ENCODE measurements around the gene DNAJB6.
"Not testable (repeated sequence)": the region's sequence is repeated elsewhere in the genome, so short reads cannot be mapped to it uniquely, and the experiment has no call there.

DNAJB6 gene

GRCh38 chr7:157445246-157445955, 108.6 kb downstream of the DNAJB6 start:
- no peak for DNase-seq

- DNase-seq = no peak
These were observed 109.1 kb downstream of the DNAJB6 start for GRCh38 chr7:157445956-157446295.

DNA sequence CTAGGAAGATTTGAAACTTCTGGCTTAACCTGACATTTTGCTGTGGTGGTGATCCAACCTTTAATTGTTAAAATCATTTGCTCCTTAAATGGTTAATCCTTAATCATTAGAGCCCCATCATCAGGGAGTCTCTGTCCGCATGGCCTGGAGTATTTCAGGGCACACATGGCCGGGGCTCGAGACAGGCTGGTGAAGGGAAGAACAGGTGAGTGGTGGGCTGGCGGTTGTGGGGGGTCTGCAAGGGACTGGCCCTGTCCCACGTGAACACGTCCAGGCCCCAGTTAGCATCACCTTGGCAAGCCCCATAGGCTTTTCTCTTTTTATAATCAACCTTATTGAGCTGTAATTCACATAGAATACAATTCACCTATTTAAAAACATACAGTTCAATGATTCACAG, 109.5 kb downstream of the DNAJB6 start:
- no peak for DNase-seq

GRCh38 chr7:157454003-157454402, 117.2 kb downstream of the DNAJB6 start:
- not testable (repeated sequence) for DNase-seq

- DNase-seq = no peak
These were observed 120.8 kb downstream of the DNAJB6 start for GRCh38 chr7:157457355-157458253.

DNA sequence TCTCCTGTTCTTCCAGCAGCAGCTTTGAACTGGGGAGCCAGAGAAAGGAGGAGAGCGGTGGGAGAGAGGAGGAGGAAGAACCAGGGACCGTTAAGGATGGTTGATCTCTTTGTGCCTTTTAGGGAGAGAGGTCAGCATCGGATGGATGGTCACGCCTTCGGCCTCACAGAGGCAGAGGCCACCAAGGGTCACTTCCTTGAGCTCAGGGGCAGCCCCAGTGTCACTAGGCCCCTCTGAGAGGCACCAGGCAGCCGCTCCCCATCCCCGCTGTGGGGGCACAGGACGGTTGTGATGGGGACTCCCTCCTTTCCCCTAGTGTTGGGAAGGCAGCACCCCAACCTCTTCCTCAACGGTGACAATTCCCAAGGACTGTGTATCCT, 121.4 kb downstream of the DNAJB6 start:
- no peak for DNase-seq

GRCh38 chr7:157459966-157460365, 123.2 kb downstream of the DNAJB6 start:
- DNase-seq = no peak

- no peak for DNase-seq
These were observed 123.9 kb downstream of the DNAJB6 start for GRCh38 chr7:157460721-157461120.

GRCh38 chr7:157461573-157462418, 125.0 kb downstream of the DNAJB6 start:
- no peak for DNase-seq

DNA sequence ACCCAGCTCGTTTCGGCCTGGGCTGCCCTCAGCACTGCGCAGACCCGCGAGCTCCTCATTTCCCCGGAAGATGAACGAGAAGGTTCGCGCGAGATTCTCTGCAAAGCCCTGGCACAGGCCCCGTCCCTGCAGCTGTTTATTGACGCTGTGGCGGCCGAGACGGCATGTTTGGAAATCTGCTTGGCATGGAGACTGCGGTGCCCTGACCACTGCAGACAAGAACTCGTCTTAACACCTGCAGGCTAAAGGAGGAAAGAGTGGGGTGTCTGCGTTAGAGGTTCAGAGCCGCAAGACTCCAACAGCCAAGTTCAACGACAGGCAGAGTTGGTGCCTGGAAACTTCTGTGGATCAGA, 125.6 kb downstream of the DNAJB6 start:
- no peak for DNase-seq

GRCh38 chr7:157462840-157463239, 126.0 kb downstream of the DNAJB6 start:
- no peak for DNase-seq

DNA sequence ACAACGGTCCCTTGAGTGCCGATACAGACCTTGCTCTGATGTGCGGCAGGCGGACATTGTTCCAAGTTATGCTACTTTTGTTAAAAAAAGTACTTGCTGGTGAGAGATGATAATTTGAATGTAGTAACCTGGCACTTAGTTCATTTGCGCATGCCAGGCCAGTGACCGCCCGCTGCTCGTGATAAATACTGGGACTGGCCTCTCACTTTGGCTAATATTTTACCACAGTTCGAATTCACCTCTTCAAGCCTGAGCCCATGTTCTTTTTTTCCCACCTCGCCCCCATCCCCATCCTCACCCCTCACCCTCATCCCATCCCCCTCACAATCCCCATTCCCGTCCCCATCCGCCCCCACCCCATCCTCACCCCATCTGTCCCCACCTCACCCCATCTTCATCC, 126.4 kb downstream of the DNAJB6 start:
- DNase-seq = no peak

GRCh38 chr7:157464111-157464970, 127.5 kb downstream of the DNAJB6 start:
- no peak for DNase-seq

DNA sequence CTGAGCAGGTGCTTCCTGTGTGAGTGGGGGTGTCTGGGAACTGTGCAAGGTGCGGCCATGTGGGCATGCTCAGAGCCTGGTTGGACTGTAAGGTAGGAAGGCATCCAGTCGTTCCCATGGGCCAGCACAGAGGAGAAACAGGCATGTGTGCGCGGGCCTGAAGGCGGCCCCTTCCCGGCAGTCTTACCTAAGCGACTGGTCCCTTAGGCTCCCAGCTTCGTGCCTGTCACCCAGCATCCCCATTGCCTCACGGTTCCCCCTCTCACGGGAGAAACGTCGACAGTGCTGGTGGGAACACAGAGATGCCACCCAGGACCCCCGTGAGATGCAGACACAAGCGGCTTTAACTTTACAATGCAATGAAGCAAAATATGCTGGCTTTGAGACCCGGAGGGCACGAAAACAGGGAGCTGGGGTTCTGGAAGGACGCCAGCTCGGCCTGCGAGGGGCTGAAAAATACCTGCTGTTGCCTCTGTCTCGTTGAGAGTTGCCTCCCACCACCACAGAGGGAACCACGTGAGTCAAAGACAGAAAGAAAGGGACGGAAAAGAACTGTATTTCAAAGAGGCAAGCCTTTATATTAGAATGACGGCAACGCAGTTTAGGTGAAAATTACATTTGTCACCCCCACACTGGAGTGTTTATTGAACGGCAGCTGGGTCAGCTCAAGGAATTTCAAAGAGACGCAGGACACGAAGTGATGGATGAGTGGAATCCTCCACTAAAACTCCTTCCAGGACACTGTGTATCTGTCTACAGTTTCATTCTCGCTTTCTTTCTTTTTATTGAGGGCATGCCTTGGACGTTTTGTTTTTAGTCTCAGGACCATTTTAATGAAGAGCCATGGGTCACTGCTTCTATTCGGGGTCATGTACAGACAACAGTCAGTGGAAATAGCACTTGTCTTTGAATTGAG, 128.4 kb downstream of the DNAJB6 start:
- no peak for DNase-seq

DNA sequence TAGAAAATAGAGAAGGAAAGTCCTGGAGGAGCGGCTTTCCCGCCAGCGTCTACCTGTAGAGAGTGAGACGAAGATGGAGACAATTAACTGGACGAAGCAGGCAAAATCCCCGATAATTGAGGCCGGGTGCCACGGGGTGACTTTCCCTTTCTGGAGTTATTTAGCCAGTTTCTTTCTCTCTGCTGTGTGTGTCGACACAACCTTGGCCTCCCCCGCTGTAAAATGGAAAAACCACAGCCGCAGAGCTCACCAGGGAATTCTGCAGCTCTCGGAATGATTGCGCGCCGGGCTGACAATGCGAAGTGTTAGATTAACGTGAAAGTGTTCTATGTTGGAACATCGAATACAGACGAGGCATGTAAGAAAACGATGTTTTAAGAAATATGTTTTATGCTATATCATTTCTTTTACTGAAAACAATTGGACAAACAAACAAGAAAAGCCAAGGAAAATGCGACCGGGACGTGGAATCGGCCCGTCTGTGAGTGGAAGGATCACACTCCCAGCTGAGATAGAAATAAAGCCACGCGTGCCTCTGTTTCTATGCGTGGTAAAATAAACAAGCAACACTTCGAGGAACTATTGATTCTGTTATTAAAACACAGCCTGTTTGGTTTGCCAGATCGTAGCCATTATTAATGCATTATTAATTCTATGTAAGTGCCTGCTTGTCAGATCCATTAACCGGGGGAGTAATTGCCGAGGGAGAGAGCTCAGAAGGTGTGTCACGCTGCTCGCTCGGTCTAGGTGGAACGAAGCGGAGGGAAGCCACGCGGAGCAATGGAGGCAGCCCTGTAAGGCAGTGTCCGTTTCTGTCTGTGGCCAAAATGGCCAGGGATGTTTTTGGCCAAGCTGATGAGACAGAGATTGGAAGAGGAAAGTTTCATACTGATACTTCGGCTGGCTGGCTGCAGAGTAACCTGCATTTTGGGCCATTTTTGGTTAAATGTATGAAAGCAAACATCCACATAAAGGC, 129.4 kb downstream of the DNAJB6 start:
- DNase-seq = no peak

GRCh38 chr7:157466867-157467261, 130.1 kb downstream of the DNAJB6 start:
- DNase-seq = no peak

Measured in NCI-H1930 (cell line).